H1 (cell line): ENCODE data around the gene WDR90. TPM values are rescaled to one million over a fixed set of nuclear protein-coding genes. Genes with fewer than 3 reads are reported as not detected.

Experiments used
- CTCF ChIA-PET: fragments of 300-600 bp; sonication (Branson Sonifier 250); formaldehyde crosslinking; loops from one replicate; lab custom pipeline; 2021; ENCODE audit not compliant: partially characterized antibody; lab: Charles Lee
- POLR2A ChIA-PET: fragments of 300-600 bp; sonication (Branson Sonifier 250); formaldehyde crosslinking; loops from one replicate; lab custom pipeline; 2021; ENCODE audit warnings: inconsistent platforms; ENCODE audit not compliant: partially characterized antibody; lab: Charles Lee
- DNase-seq, 2 experiments: peaks; one replicate each; pipeline versions ENCODE4 v3.0.0 to v3.0.0-alpha.2; 2010 to 2022; ENCODE audit warnings: low spot score in 2 of 2, low read depth in 1 of 2, mixed read lengths in 1 of 2
- FAIRE-seq: peaks from 2 replicates; lab custom pipeline; 2011; peaks lifted over from hg19 to GRCh38; lab: Jason Lieb, UNC
- H2AFZ ChIP-seq: 2 replicates; pipeline ENCODE4 v1.8.1; 2012; ENCODE audit warnings: low read length, inconsistent platforms
- H2AK5ac ChIP-seq: 2 replicates; pipeline ENCODE4 v1.6.1; 2013; ENCODE audit warnings: low read depth, low read length
- H2BK120ac ChIP-seq: replicated peaks from 2 replicates; pipeline ENCODE3; 2013; ENCODE audit warnings: low read depth, low read length, inconsistent platforms
- H2BK12ac ChIP-seq: 2 replicates; pipeline ENCODE4 v1.6.1; 2013; ENCODE audit warnings: low read depth, low read length
- H2BK15ac ChIP-seq: 2 replicates; pipeline ENCODE4 v1.6.1; 2013; ENCODE audit warnings: low read length
- H2BK20ac ChIP-seq: 2 replicates; pipeline ENCODE4 v1.6.1; 2013; ENCODE audit warnings: low read length
- H2BK5ac ChIP-seq: 2 replicates; pipeline ENCODE4 v1.6.1; 2013; ENCODE audit warnings: low read depth, low read length
- H3K14ac ChIP-seq: 2 replicates; pipeline ENCODE4 v1.6.1; 2013; ENCODE audit warnings: inconsistent platforms; ENCODE audit not compliant: insufficient read length
- H3K18ac ChIP-seq: 2 replicates; pipeline ENCODE4 v1.6.1; 2013; ENCODE audit warnings: low read length; ENCODE audit errors: extremely low read depth
- H3K23ac ChIP-seq: 2 replicates; pipeline ENCODE4 v1.6.1; 2013; ENCODE audit warnings: inconsistent platforms; ENCODE audit not compliant: insufficient read length
- H3K23me2 ChIP-seq: 2 replicates; pipeline ENCODE4 v1.6.1; 2013; ENCODE audit warnings: low read depth, low read length
- H3K27ac ChIP-seq: 2 replicates; pipeline ENCODE4 v1.6.1; 2011; ENCODE audit warnings: low read depth, low read length, inconsistent platforms
- H3K27me3 ChIP-seq, 4 experiments: replicated peaks in 1 of 4; 1 replicate in 1 of 4; 2 replicates in 3 of 4; pipeline versions ENCODE4 v1.6.1 to v1.8.1; 2011 to 2013; ENCODE audit warnings: low read length in 3 of 4, mild to moderate bottlenecking in 3 of 4, inconsistent platforms in 2 of 4, mixed read lengths in 2 of 4, moderate library complexity in 1 of 4; ENCODE audit not compliant: control insufficient read depth in 3 of 4, insufficient read depth in 3 of 4; ENCODE audit errors: extremely low read depth in 1 of 4
- H3K36me3 ChIP-seq, 4 experiments: 2 replicates each; pipeline versions ENCODE4 v1.6.1 to v1.8.1; 2011 to 2013; ENCODE audit warnings: mild to moderate bottlenecking in 4 of 4, low read length in 3 of 4, moderate library complexity in 2 of 4, control low read depth in 1 of 4, inconsistent platforms in 1 of 4; ENCODE audit not compliant: insufficient read depth in 4 of 4, control insufficient read depth in 2 of 4
- H3K4ac ChIP-seq: replicated peaks from 2 replicates; pipeline ENCODE3; 2013; ENCODE audit warnings: low read length, low read depth, mixed read lengths, inconsistent platforms; ENCODE audit not compliant: insufficient read length
- H3K4me1 ChIP-seq, 4 experiments: replicated peaks in 1 of 4; 1 replicate in 1 of 4; 2 replicates in 3 of 4; pipeline versions ENCODE4 v1.6.1 to v1.8.1; 2011 to 2013; ENCODE audit warnings: low read length in 3 of 4, inconsistent platforms in 2 of 4, mixed read lengths in 1 of 4; ENCODE audit not compliant: insufficient read depth in 4 of 4, control insufficient read depth in 3 of 4
- H3K4me2 ChIP-seq, 2 experiments: 2 replicates each; pipeline versions ENCODE4 v1.6.1 to v1.8.1; 2011 to 2013; ENCODE audit warnings: low read depth in 2 of 2, low read length in 2 of 2, control low read depth in 1 of 2, inconsistent platforms in 1 of 2, mild to moderate bottlenecking in 1 of 2; ENCODE audit not compliant: insufficient read depth in 1 of 2
- H3K4me3 ChIP-seq, 4 experiments: fragments of 200-600, 300-600 bp in 1 of 4; sonication (generic), shearing (Covaris generic), sonication (Bioruptor Twin) in 1 of 4; 2 replicates each; pipeline versions ENCODE4 v1.5.1 to v1.8.1; 2011 to 2016; ENCODE audit warnings: low read length in 4 of 4, low read depth in 3 of 4, control low read depth in 2 of 4, inconsistent platforms in 2 of 4, mild to moderate bottlenecking in 2 of 4, mixed read lengths in 1 of 4, moderate library complexity in 1 of 4; ENCODE audit not compliant: insufficient read depth in 2 of 4; ENCODE audit errors: extremely low read depth in 1 of 4
- H3K56ac ChIP-seq: replicated peaks from 2 replicates; pipeline ENCODE3; 2013; ENCODE audit warnings: low read depth, mild to moderate bottlenecking, mixed read lengths, low read length, inconsistent platforms; ENCODE audit not compliant: insufficient read length
- H3K79me1 ChIP-seq: 2 replicates; pipeline ENCODE4 v1.6.1; 2013; ENCODE audit warnings: low read depth, low read length, control low read depth
- H3K79me2 ChIP-seq, 2 experiments: 2 replicates each; pipeline versions ENCODE4 v1.6.1 to v1.8.1; 2012 to 2013; ENCODE audit warnings: low read length in 2 of 2, mild to moderate bottlenecking in 2 of 2, inconsistent platforms in 1 of 2; ENCODE audit not compliant: insufficient read depth in 2 of 2, control insufficient read depth in 1 of 2
- H3K9ac ChIP-seq, 4 experiments: replicated peaks in 1 of 4; 1 replicate in 1 of 4; 2 replicates in 3 of 4; pipeline versions ENCODE4 v1.6.1 to v1.8.1; 2011 to 2013; ENCODE audit warnings: low read depth in 3 of 4, low read length in 3 of 4, control low read depth in 2 of 4, mild to moderate bottlenecking in 2 of 4, moderate library complexity in 2 of 4, inconsistent platforms in 1 of 4; ENCODE audit errors: extremely low read depth in 1 of 4
- H3K9me3 ChIP-seq, 2 experiments: 2 replicates each; pipeline versions ENCODE4 v1.6.1 to v1.8.1; 2012 to 2013; ENCODE audit warnings: mild to moderate bottlenecking in 2 of 2, moderate library complexity in 2 of 2, control low read depth in 1 of 2, inconsistent platforms in 1 of 2, low read depth in 1 of 2, low read length in 1 of 2, mixed read lengths in 1 of 2; ENCODE audit not compliant: insufficient read depth in 2 of 2
- H4K20me1 ChIP-seq, 2 experiments: replicated peaks in 1 of 2; 2 replicates each; pipeline versions ENCODE3 to v1.8.1; 2011 to 2013; ENCODE audit warnings: inconsistent platforms in 2 of 2, low read length in 2 of 2, mild to moderate bottlenecking in 1 of 2; ENCODE audit not compliant: insufficient read depth in 2 of 2, control insufficient read depth in 1 of 2
- H4K5ac ChIP-seq: 2 replicates; pipeline ENCODE4 v1.6.1; 2013; ENCODE audit warnings: low read length, low read depth, mixed read lengths, inconsistent platforms; ENCODE audit not compliant: insufficient read length
- H4K8ac ChIP-seq: 2 replicates; pipeline ENCODE4 v1.8.0; 2013; ENCODE audit warnings: mild to moderate bottlenecking, moderate library complexity, low read length, inconsistent platforms; ENCODE audit not compliant: insufficient read depth; ENCODE audit errors: extremely low read depth
- H4K91ac ChIP-seq: replicated peaks from 2 replicates; pipeline ENCODE3; 2013; ENCODE audit warnings: low read length, mixed read lengths, inconsistent platforms; ENCODE audit not compliant: insufficient read length
- ASH2L ChIP-seq: fragments of 200-600, 300-600 bp; sonication (generic); IDR thresholded peaks from one replicate; pipeline ENCODE4 v1.7.1; 2017; ENCODE audit warnings: low read length
- BRCA1 ChIP-seq: IDR thresholded peaks from 2 replicates; pipeline ENCODE4 v1.6.1; 2012; ENCODE audit warnings: low read depth, low read length, improper control_type of control experiment
- EP300 ChIP-seq, 2 experiments: IDR thresholded peaks; 1 replicate in 1 of 2; 2 replicates in 1 of 2; pipeline ENCODE4 v1.6.1; 2011 to 2012; ENCODE audit warnings: low read depth in 2 of 2, low read length in 2 of 2, mild to moderate bottlenecking in 2 of 2, borderline replicate concordance in 1 of 2, inconsistent platforms in 1 of 2, moderate library complexity in 1 of 2
- GTF2F1 ChIP-seq: IDR thresholded peaks from 2 replicates; pipeline ENCODE4 v1.6.1; 2012; ENCODE audit warnings: low read depth, low read length, improper control_type of control experiment, borderline replicate concordance
- JUN ChIP-seq: IDR thresholded peaks from 2 replicates; pipeline ENCODE4 v1.6.1; 2011; ENCODE audit warnings: low read depth, mild to moderate bottlenecking, improper control_type of control experiment, low read length
- MAFK ChIP-seq: IDR thresholded peaks from 2 replicates; pipeline ENCODE4 v1.6.1; 2012; ENCODE audit warnings: low read depth, mild to moderate bottlenecking, improper control_type of control experiment, low read length
- NANOG ChIP-seq: IDR thresholded peaks from 2 replicates; pipeline ENCODE4 v1.6.1; 2011; ENCODE audit warnings: low read length, low read depth, mild to moderate bottlenecking, inconsistent platforms; ENCODE audit not compliant: insufficient read depth, poor library complexity, severe bottlenecking
- PHF8 ChIP-seq: fragments of 200-600 bp; sonication (generic); conservative IDR thresholded peaks from 2 replicates; pipeline ENCODE4 v1.7.1; 2012; ENCODE audit warnings: low read depth, mild to moderate bottlenecking, inconsistent platforms, low read length, moderate library complexity
- POU5F1 ChIP-seq: IDR thresholded peaks from 2 replicates; pipeline ENCODE4 v1.6.1; 2011; ENCODE audit warnings: low read depth, mild to moderate bottlenecking, low read length, moderate library complexity
- RBBP5 ChIP-seq: IDR thresholded peaks from 2 replicates; pipeline ENCODE4 v1.7.1; 2012; ENCODE audit warnings: low read depth, mild to moderate bottlenecking, inconsistent platforms, low read length, moderate library complexity, borderline replicate concordance
- RNF2 ChIP-seq: fragments of 200-900, 300-1000 bp; sonication (generic); IDR thresholded peaks from 2 replicates; pipeline ENCODE4 v1.7.1; 2016; ENCODE audit warnings: borderline replicate concordance, low read depth, mild to moderate bottlenecking, antibody characterized with exemption, low read length; ENCODE audit not compliant: poor library complexity, severe bottlenecking; ENCODE audit errors: missing control alignments
- WGBS, 2 experiments: shearing (Covaris generic) in 1 of 2; methylation state at CpG; one replicate each; pipeline versions ENCODE4 v1.1.6 to v1.1.7; 2013 to 2015; ENCODE audit warnings: low lambda C conversion rate in 2 of 2, mixed read lengths in 2 of 2, inconsistent platforms in 1 of 2, low coverage in 1 of 2, missing lambda C conversion rate in 1 of 2; ENCODE audit not compliant: insufficient replicate concordance in 2 of 2, insufficient coverage in 1 of 2, insufficient read length in 1 of 2; ENCODE audit errors: extremely low coverage in 1 of 2, missing lambda C conversion rate in 1 of 2; 5-methylcytosine and 5-hydroxymethylcytosine counted together
- polyA plus RNA-seq, 7 experiments: library from polyadenylated mRNA; depleted of rRNA in 3 of 7; stranded (reverse) in 5 of 7; unstranded in 2 of 7; fragments of >200 nt in 5 of 7; fragments of 200-250 nt in 2 of 7; gene quantifications; 1 replicate in 5 of 7; 2 replicates in 1 of 7; 4 replicates in 1 of 7; pipeline versions ENCODE4 v1.2.1 to v1.2.3, GENCODE V29; 2011 to 2013; ENCODE audit warnings: missing spikeins in 2 of 7, mixed read lengths in 2 of 7
- total RNA-seq: library from RNA; stranded (reverse); fragmentation: NEBNext Ultra II Directional; extraction: Animal tissue kit (Norgen Biotek cat#: 25700); gene quantifications from 2 replicates; pipeline ENCODE4 v1.2.1, GENCODE V29; 2021
- TF ChIP-seq, protein P1 (sequence below): IDR thresholded peaks from 2 replicates; pipeline ENCODE4 v1.6.1; 2012; ENCODE audit warnings: inconsistent platforms

The WDR90 gene
- total and polyA plus RNA-seq, 2 of the 8 experiments (the other 6 are each of a cell fraction or from before 2014, with no cell fraction given): 24.0 to 47.2 TPM

DNA sequence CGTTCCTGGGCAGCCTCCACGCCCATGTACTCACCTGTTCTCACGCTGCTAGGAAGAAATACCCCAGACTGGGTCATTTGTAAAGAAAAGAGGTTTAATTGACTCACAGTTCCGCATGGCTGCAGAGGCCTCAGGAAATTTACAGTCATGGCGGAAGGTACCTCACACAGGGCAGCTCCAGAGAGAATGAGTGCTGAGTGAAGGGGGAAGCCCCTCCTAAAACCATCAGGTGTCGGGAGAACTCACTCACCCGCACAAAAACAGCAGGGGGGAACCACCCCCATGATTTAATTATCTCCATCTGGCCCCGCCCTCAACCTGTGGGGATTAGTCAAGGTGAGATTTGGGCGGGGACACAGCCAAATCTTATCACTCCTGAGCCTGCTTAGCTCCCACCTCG is 41.1 kb upstream of the WDR90 start:
- ChIA-PET CTCF (interaction anchor here (1.1 to 5.2 kb wide), 3 partner anchors 13 to 216 kb away, joined by 3 to 29 read pairs (median 22); no protein-coding TSS in a partner anchor), POLR2A (interaction anchor here (1.2 to 1.5 kb wide), 2 partner anchors 20 to 23 kb away, joined by 4 to 5 read pairs; partner anchors contain the start of gene WFIKKN1)
- H3K18ac ChIP-seq: no peak overlapping the region
- no peak overlapping the region for H3K4ac ChIP-seq
- H3K36me3 ChIP-seq: no peaks in the 10 kb centered on the region
- no peaks in the 10 kb centered on the region; a peak in 1 of 7 replicates for H3K4me1 ChIP-seq
- FAIRE-seq (no peak), DNase-seq (no peak)
- no peak overlapping the region for H3K4me3 ChIP-seq
- H3K27me3 ChIP-seq: no peaks in the 10 kb centered on the region
- H2BK20ac ChIP-seq: no peak overlapping the region
- H3K27ac ChIP-seq: no peak overlapping the region
- no peak overlapping the region for H2BK15ac ChIP-seq
- no peak overlapping the region for H4K8ac ChIP-seq
- no peak overlapping the region for H2AK5ac ChIP-seq
- no peak overlapping the region for H2BK5ac ChIP-seq
- 72% methylated on average over 10 of the region's 10 CpGs; no CpG with 5 or more reads in 1 of the 2 experiments for WGBS, 2 experiments
- H4K5ac ChIP-seq: no peak overlapping the region
- H3K9me3 ChIP-seq: peaks cover 7 to 9% of the 10 kb centered on the region in 2 experiments; a peak in 3 of 4 replicates
- no peak overlapping the region for H4K91ac ChIP-seq
- H3K4me2 ChIP-seq: no peak overlapping the region
- no peaks in the 10 kb centered on the region for H3K23me2 ChIP-seq
- peaks cover 0 to 2% of the 10 kb centered on the region in 2 experiments; a peak in 2 of 4 replicates for H3K79me2 ChIP-seq
- H2AFZ ChIP-seq: no peak overlapping the region
- H3K79me1 ChIP-seq: peaks cover 6% of the 10 kb centered on the region
- no peak overlapping the region for H3K56ac ChIP-seq
- H2BK120ac ChIP-seq: no peak overlapping the region
- no peak overlapping the region for H2BK12ac ChIP-seq
- no peak overlapping the region for H3K9ac ChIP-seq
- no peak overlapping the region for H3K14ac ChIP-seq
- H4K20me1 ChIP-seq: peaks cover 0 to 9% of the 10 kb centered on the region in 2 experiments
- no peak overlapping the region for H3K23ac ChIP-seq
- no peak for TF ChIP-seq RBBP5
- TF ChIP-seq NANOG: no peak
- TF ChIP-seq ASH2L: no peak
- TF ChIP-seq PHF8: no peak
- TF ChIP-seq MAFK: no peak
- no peak for TF ChIP-seq RNF2
- no peak for TF ChIP-seq GTF2F1
- TF ChIP-seq, protein P1, sequence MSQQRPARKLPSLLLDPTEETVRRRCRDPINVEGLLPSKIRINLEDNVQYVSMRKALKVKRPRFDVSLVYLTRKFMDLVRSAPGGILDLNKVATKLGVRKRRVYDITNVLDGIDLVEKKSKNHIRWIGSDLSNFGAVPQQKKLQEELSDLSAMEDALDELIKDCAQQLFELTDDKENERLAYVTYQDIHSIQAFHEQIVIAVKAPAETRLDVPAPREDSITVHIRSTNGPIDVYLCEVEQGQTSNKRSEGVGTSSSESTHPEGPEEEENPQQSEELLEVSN: no peak
- no peak for TF ChIP-seq EP300 (IDR thresholded peaks at IDR 0.05; ENCODE audit: borderline replicate concordance in 1 of 2, low read depth in 2 of 2, low read length in 2 of 2)
- no peak for TF ChIP-seq BRCA1
- TF ChIP-seq POU5F1: no peak
- TF ChIP-seq JUN: no peak
